GM18873 (cell line): Measurements from ENCODE around the gene RSPH6A.
A peak's percentile ranks its signal among the peaks of the same experiment; 100 is the strongest.
"Not testable (repeated sequence)": the region's sequence is repeated elsewhere in the genome, so short reads cannot be mapped to it uniquely, and the experiment has no call there.

Source experiments
- ATAC-seq: cut with Tn5 transposase; IDR thresholded peaks from one replicate; pipeline ENCODE4 v1.9.1; 2021; ENCODE audit warnings: mild to moderate bottlenecking, moderate library complexity, moderate number of reproducible peaks; ENCODE audit not compliant: unreplicated experiment, low FRiP score

Gene RSPH6A

GRCh38 chr19:45804959-45805230 is 10.2 kb downstream of the RSPH6A start:
- no peak for ATAC-seq

GRCh38 chr19:45804140-45804958 is 10.8 kb downstream of the RSPH6A start:
- no peak for ATAC-seq

GRCh38 chr19:45801603-45802175 is 13.4 kb downstream of the RSPH6A start:
- no peak for ATAC-seq

GRCh38 chr19:45800070-45800553 is 15.0 kb downstream of the RSPH6A start:
- no peak for ATAC-seq

GRCh38 chr19:45799541-45799940 is 15.6 kb downstream of the RSPH6A start:
- ATAC-seq = not testable (repeated sequence)

- no peak for ATAC-seq
Observed at GRCh38 chr19:45798995-45799517, 16.1 kb downstream of the RSPH6A start.

GRCh38 chr19:45794627-45795026 is 20.5 kb downstream of the RSPH6A start:
- ATAC-seq = no peak

- ATAC-seq = no peak
Observed at GRCh38 chr19:45793876-45794275, 21.2 kb downstream of the RSPH6A start.

- ATAC-seq = no peak
Observed at GRCh38 chr19:45793178-45793564, 21.9 kb downstream of the RSPH6A start.

- ATAC-seq = peak; percentile 76
Observed at GRCh38 chr19:45792470-45793177, 22.5 kb downstream of the RSPH6A start, which contains the start of gene DMWD. DMWD (minus strand) TSS chr19:45792845; CDS start chr19:45792756, 89 bp downstream.

- ATAC-seq = peak; percentile 1
Observed at GRCh38 chr19:45791744-45792469, 23.2 kb downstream of the RSPH6A start.

- ATAC-seq = no peak
Observed at GRCh38 chr19:45790942-45791341, 24.2 kb downstream of the RSPH6A start.

GRCh38 chr19:45789035-45789786 is 25.9 kb downstream of the RSPH6A start:
- no peak for ATAC-seq

GRCh38 chr19:45786533-45786894 is 28.6 kb downstream of the RSPH6A start:
- ATAC-seq = no peak

GRCh38 chr19:45785781-45786532 is 29.2 kb downstream of the RSPH6A start:
- ATAC-seq = no peak

GRCh38 chr19:45785097-45785496 is 30.0 kb downstream of the RSPH6A start:
- no peak for ATAC-seq

GRCh38 chr19:45784096-45784495 is 31.0 kb downstream of the RSPH6A start:
- ATAC-seq = no peak

GRCh38 chr19:45782820-45783785 is 32.0 kb downstream of the RSPH6A start:
- ATAC-seq = no peak
